ENCODE results near the gene GPR78. TPM values are rescaled to one million over a fixed set of nuclear protein-coding genes. Genes with fewer than 3 reads are reported as not detected.

Gene GPR78
- total RNA-seq, 1 donor from 2014 or later: 0.15 TPM

DNA sequence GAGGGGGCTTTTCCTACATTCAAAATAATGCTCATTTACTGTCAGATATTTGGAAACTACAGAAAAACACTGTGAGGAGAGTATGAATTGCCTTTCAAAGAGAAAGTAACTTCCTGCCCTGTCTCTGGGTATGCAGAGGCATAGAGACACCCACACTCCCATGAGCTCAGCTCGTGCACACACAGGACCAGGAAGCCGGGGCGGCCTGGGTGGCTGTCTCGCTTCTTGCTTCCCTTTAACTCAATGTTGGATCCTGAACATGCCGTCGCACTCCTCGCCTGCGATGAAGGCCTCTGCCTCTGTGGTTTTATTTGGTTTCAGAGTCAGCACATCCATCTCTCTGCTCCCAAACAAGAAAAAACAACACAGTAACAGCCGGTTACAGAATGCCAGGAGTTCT is 40.1 kb upstream of the GPR78 start:
- H3K36me3 Mint-ChIP-seq (ENCODE audit: low read depth): no peaks in the 10 kb centered on the region
- H3K27me3 Mint-ChIP-seq (ENCODE audit: low read depth): no peaks in the 10 kb centered on the region
- peak; percentile 68 for DNase-seq (ENCODE audit: low spot score)
- peaks cover 5% of the 10 kb centered on the region for H3K4me1 Mint-ChIP-seq (ENCODE audit: low read depth)
- TF ChIP-seq, protein P1, sequence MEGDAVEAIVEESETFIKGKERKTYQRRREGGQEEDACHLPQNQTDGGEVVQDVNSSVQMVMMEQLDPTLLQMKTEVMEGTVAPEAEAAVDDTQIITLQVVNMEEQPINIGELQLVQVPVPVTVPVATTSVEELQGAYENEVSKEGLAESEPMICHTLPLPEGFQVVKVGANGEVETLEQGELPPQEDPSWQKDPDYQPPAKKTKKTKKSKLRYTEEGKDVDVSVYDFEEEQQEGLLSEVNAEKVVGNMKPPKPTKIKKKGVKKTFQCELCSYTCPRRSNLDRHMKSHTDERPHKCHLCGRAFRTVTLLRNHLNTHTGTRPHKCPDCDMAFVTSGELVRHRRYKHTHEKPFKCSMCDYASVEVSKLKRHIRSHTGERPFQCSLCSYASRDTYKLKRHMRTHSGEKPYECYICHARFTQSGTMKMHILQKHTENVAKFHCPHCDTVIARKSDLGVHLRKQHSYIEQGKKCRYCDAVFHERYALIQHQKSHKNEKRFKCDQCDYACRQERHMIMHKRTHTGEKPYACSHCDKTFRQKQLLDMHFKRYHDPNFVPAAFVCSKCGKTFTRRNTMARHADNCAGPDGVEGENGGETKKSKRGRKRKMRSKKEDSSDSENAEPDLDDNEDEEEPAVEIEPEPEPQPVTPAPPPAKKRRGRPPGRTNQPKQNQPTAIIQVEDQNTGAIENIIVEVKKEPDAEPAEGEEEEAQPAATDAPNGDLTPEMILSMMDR (IDR thresholded peaks at IDR 0.05): no peak
- no peak overlapping the region for H3K27ac Mint-ChIP-seq (ENCODE audit: unreplicated experiment)
- H3K4me3 Mint-ChIP-seq (ENCODE audit: unreplicated experiment): no peak overlapping the region
- H3K9me3 Mint-ChIP-seq (ENCODE audit: low read depth): no peaks in the 10 kb centered on the region

DNA sequence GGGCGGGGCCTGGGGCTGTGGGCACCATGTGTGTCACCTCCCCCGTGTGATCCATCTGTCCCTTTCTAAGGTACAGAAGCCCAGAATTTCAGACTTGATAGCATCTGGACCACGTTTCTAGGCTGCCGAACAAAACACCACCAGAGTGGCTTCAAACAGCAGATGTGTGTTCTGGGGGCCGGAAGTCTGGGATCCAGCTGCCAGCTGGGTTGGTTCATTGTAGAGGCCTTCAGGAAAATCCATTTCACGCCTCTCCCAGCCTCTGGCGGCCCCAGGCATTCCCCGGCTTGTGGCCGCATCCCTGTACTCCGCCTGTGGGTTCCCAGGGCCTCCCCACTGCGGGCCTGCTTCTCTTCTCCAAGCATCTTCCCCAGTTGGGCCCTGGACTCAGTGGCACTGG is 39.6 kb upstream of the GPR78 start:
- H3K4me1 Mint-ChIP-seq (ENCODE audit: low read depth): peaks cover 8% of the 10 kb centered on the region
- DNase-seq (ENCODE audit: low spot score): peak; percentile 53
- H3K4me3 Mint-ChIP-seq (ENCODE audit: unreplicated experiment): no peak overlapping the region
- no peaks in the 10 kb centered on the region for H3K36me3 Mint-ChIP-seq (ENCODE audit: low read depth)
- TF ChIP-seq, protein P1 (IDR thresholded peaks at IDR 0.05): no peak
- no peak overlapping the region for H3K27ac Mint-ChIP-seq (ENCODE audit: unreplicated experiment)
- no peaks in the 10 kb centered on the region for H3K9me3 Mint-ChIP-seq (ENCODE audit: low read depth)
- peaks cover 3% of the 10 kb centered on the region for H3K27me3 Mint-ChIP-seq (ENCODE audit: low read depth)

DNA sequence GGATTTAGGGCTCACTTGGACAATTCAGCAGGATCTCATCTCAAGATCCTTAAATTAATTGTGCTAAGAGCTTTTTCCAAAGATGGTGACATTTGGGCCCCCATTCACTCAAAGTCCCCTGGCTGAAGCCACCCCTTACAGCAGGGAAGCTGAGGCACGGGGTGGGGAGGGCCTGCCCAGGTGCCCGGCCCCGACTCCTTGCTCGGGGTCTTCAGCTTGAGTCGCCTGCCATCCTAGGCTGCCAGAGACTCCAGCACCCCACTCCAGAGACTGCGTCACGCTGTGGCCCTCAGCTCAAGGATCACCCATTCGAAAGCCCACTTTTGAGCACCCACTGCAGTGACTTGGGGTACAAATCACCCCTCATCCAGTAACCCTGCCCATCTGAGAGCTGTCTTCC is 39.2 kb upstream of the GPR78 start:
- Mint-ChIP-seq H3K27me3 (ENCODE audit: low read depth) (peaks cover 3% of the 10 kb centered on the region), H3K9me3 (ENCODE audit: low read depth) (no peaks in the 10 kb centered on the region), H3K27ac (ENCODE audit: unreplicated experiment) (no peak overlapping the region), H3K4me1 (ENCODE audit: low read depth) (peaks cover 8% of the 10 kb centered on the region), H3K4me3 (ENCODE audit: unreplicated experiment) (no peak overlapping the region), H3K36me3 (ENCODE audit: low read depth) (no peaks in the 10 kb centered on the region)
- peak; percentile 67 for DNase-seq (ENCODE audit: low spot score)
- TF ChIP-seq, protein P1 (IDR thresholded peaks at IDR 0.05): no peak

DNA sequence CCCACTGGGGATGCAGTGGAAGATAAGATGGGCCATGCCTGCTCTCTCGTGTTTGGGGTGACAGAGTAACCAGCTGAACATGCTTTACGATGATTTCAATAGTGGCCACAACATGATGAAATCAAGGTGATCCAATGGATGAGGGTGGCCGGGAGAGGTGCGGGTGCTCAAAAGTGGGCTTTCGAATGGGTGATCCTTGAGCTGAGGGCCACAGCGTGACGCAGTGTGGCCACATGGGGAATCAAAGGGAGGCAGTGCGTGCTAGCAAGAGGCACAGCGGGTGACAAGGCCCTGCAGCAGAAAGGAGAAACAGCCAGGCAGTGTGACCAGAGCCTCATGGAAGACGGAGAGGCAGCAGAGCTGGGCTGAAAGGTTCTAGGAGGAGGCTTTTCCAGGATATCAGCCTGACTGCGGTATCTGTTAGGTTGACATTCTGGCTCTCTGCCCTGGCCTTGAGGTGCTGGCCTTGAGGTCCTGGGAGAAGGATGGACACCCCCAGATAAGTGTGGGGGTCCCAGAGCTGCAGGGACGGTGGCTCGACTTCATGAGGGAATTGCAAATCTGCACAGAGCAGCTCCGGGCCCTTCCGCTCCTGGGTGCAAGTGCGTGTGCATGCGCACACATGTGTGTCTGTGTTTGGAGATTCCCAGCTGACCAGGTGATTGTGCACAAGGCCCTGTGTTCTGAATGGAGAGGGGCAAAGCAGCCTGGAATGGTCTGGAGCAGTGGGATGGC is 38.0 kb upstream of the GPR78 start:
- no peak for DNase-seq (ENCODE audit: low spot score)
- no peaks in the 10 kb centered on the region for H3K9me3 Mint-ChIP-seq (ENCODE audit: low read depth)
- peaks cover 3% of the 10 kb centered on the region for H3K27me3 Mint-ChIP-seq (ENCODE audit: low read depth)
- no peak overlapping the region for H3K27ac Mint-ChIP-seq (ENCODE audit: unreplicated experiment)
- H3K4me1 Mint-ChIP-seq (ENCODE audit: low read depth): peaks cover 6% of the 10 kb centered on the region
- H3K36me3 Mint-ChIP-seq (ENCODE audit: low read depth): no peaks in the 10 kb centered on the region
- H3K4me3 Mint-ChIP-seq (ENCODE audit: unreplicated experiment): no peak overlapping the region
- TF ChIP-seq, protein P1 (IDR thresholded peaks at IDR 0.05): no peak

DNA sequence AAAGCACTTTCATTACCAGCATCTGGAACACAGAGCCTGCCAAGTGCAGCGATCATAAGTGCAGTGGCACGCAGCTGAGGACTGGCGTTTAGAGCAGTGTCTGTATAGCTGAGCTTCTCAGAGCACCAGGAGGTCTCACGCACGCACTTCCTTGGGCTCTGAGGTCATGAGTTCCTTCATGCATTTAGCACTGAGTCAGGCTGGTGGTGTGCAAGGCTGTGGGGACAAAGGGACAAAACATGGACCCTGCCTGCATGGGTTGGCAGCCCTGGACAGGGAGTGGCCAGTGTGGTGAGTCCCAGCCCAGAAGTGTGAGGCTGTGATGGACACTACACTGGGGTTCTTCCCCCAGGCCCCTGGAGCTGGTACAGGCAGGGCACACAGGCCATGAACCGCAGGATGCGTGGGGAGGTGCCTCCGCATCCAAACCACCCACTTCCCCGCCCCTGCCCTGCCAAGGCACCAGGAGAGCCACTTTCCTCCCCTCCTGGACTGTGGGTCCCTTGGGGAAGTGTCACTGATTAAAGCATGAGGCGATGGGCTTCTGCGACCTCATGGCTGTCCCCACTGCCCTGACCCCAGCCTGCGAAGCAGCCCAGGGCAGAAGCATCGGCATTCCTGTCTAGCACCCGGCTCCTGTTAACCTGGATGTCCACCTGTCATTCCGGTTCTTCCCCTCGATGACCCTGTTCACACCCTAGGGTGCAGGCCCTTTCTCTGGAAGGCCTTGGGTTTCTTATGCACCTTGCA is 37.2 kb upstream of the GPR78 start:
- Mint-ChIP-seq H3K36me3 (ENCODE audit: low read depth) (no peaks in the 10 kb centered on the region), H3K4me3 (ENCODE audit: unreplicated experiment) (no peak overlapping the region), H3K4me1 (ENCODE audit: low read depth) (peaks cover 9% of the 10 kb centered on the region), H3K27ac (ENCODE audit: unreplicated experiment) (no peak overlapping the region), H3K27me3 (ENCODE audit: low read depth) (peaks cover 3% of the 10 kb centered on the region), H3K9me3 (ENCODE audit: low read depth) (no peaks in the 10 kb centered on the region)
- TF ChIP-seq, protein P1 (IDR thresholded peaks at IDR 0.05): no peak
- DNase-seq (ENCODE audit: low spot score): no peak

Data from chondrocyte (in vitro differentiated cells).